ENCODE data around the gene TUBA3D.
"Not testable (repeated sequence)": the region's sequence is repeated elsewhere in the genome, so short reads cannot be mapped to it uniquely, and the experiment has no call there.

The TUBA3D gene

DNA sequence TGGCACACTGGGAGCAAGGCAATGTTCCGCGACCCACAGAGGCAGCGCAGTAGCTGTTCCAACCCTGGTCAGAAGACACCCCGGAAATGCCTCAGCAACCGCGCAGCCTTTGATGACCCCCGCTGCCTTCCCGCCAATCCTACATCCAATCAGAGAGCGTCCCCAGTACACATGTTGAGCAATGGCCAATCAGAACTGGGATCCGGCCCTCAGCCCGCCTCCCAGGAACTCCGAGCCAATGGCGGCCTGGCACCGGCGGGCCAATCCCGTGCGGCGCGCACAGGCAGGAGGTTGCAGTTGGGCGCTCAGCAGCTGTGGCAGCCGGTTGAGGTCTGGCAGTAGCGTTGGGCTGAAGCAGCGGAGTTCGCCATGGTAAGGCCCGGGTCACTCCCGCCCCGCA lies at the start of gene TUBA3D:
Gene TUBA3D (plus strand): TSS at position 289 of the 400 bp plus-strand sequence. CDS start 81 bp downstream, at position 370.
- DNase-seq: no peak

GRCh38 chr2:131426727-131427126 lies 49.2 kb upstream of the TUBA3D start:
- DNase-seq: no peak

DNA sequence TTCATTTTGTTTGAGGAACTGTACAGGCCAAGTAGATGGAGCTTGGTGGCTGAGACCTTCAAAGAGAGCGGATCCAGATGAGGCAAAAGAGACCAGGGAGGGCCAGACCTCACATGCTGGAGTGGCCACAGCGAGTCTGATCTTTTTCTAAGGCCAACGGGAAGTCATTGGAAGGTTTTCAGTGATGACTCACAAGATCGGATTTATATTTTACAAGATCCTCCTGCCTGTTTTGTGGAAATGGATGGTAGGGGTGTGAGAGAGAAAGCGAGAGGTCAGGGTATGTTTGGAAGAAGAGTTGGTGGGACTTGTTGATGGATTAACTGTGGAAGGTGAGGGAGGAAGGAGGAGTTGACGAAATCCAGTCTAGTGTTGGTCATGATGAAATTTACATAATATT lies 44.6 kb upstream of the TUBA3D start:
- DNase-seq: no peak

GRCh38 chr2:131440742-131441468 lies 35.0 kb upstream of the TUBA3D start:
- DNase-seq: not testable (repeated sequence)

DNA sequence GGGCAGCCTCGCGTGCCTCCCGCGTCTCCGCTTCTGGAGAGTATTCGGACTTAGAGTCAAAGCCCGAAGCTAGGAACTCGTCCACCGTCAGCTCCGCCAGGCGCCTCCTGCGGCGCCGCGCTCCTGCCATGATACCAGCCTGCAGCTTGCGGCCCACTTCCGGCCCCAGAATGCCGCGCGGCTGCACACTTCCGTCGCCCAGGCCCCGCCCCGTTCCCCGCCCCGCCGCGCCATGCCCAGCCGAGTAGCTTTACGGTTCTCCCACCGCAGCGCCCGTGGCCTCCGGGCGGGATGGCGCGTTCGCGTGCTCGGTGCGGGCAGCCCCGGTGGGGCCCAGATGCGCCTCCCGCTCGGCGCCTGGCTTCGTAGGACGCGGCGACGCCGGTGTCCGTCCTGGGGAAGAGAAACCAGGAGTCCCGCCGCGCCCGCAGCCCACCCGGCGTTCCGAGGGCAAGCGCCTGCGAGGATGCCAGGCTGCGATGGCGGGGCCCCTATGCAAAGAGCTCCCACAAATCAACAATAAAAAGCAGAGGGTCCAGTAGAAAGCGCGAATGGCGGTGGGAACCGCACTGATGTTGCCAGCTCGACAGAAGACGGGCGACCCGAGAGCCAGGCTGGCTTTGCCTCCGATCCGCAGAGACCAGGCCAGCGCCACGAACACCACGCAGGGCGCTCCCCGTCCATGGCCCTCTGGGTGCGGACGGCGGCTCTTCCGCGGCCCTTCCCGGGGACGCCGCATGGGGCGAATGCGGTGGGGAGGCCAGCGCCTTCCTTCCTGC lies 31.0 kb upstream of the TUBA3D start:
- not testable (repeated sequence) for DNase-seq

DNA sequence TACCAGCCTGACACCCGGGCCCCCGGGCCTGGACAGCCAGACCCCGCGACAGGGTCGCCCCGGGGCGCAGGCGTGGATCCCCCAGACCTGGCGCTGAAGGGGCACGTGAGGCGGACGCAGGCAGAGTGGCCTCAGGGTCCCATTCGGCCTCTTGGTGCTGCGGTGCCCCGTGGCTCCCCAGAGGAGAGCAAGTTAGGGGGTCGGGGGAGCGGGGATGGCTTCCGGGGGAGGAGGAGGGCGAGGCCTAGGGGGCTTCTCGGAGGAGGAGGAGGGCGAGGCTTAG lies 30.5 kb upstream of the TUBA3D start:
- DNase-seq: not testable (repeated sequence)

- DNase-seq: no peak
These were observed 30.0 kb upstream of the TUBA3D start for GRCh38 chr2:131445896-131446295.

- DNase-seq: not testable (repeated sequence)
These were observed 27.9 kb upstream of the TUBA3D start for GRCh38 chr2:131447981-131448380.

GRCh38 chr2:131451265-131451949 lies 24.5 kb upstream of the TUBA3D start:
- not testable (repeated sequence) for DNase-seq

DNA sequence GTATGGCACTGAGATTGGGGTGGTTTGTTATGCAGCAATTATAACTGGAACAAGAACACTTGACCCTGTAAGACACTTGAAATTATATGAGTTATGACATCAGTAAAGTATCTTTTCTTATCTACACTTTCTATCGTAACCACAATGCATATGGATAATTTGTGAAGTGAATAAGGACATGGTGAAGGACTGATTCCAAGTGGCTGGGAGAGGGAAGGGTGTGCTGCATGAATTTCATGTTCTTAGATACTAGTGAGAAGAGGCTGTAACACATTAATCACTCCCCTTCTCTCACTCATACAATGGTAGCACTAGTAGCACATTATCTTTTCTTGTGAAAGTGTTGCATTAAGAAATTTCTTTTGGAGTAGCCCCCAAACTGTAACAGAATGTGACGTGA lies 21.0 kb upstream of the TUBA3D start:
- not testable (repeated sequence) for DNase-seq

- DNase-seq: not testable (repeated sequence)
These were observed 8.2 kb upstream of the TUBA3D start for GRCh38 chr2:131467722-131468121.

- not testable (repeated sequence) for DNase-seq
These were observed 5.0 kb upstream of the TUBA3D start for GRCh38 chr2:131470944-131471343.

DNA sequence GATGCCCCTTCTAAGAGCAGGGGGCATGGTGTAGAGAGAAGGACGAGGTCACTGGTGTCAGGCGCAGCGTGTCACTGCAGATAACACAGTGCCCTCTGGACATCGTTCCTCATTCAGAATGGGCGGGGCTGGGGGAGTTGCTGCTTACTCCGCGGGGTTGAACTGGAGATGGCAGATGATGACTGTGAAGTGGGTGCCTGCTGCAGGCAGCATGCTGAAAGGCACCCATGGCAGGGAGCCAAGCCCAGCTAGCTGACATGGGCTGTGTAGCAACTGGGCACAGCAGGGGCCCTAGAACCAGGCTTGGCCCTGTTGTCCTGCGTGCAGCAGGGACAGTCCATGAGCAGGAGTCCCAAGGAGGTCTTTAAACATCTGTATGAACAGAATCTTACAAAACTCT lies 4.3 kb upstream of the TUBA3D start:
- DNase-seq: not testable (repeated sequence)

GRCh38 chr2:131473266-131473665 lies 2.7 kb upstream of the TUBA3D start:
- not testable (repeated sequence) for DNase-seq

DNA sequence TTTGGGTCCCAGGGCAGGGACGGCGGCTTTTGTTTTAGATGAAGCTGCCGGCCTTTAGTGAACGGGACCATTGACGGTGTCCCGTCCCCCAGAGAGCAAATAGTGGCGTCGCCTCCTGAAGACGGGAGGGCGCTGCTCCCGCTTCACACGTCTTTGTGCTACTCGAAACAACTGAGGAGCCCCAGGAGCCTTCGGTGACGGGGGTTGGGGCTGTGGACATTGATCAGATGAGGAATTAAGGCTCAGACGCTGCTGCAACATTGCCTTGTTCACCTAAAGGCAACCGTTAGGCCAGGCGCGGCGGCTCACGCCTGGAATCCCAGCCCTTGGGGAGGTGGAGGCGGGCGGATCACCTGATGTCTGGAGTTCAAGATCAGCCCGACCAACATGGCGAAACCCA lies 444 bp downstream of the TUBA3D start:
- not testable (repeated sequence) for DNase-seq

GRCh38 chr2:131477227-131477626 lies 1.3 kb downstream of the TUBA3D start:
- DNase-seq: not testable (repeated sequence)

DNA sequence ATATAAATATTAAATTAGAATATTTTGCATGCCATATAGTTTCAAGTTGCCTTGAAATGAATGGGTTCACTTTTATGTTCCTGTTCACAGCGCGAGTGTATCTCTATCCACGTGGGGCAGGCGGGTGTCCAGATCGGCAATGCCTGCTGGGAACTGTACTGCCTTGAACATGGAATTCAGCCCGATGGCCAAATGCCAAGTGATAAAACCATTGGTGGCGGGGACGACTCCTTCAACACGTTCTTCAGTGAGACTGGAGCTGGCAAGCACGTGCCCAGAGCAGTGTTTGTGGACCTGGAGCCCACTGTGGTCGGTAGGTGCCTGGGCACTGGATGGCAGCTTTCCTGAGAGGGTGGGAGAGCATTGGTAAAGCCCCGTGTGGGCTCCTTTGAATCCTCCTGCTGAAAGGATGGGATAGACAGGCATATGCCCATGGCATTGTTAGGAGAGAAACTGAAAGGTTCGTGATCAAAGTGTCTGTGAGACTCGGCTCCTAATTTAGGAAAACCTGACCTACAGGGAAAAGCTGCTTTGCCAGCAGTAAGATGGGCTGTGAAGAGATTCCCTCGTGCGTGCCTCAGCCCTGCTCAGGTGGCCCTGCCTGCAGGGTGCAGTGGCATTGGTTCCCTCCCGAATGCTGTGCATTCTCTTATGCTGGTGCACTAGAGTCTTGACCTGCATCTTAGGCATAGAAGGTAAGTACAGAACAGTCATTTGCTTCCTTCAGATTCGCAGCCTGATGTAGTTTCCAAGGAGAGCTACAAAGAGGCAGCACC lies 2.3 kb downstream of the TUBA3D start:
- DNase-seq: not testable (repeated sequence)

DNA sequence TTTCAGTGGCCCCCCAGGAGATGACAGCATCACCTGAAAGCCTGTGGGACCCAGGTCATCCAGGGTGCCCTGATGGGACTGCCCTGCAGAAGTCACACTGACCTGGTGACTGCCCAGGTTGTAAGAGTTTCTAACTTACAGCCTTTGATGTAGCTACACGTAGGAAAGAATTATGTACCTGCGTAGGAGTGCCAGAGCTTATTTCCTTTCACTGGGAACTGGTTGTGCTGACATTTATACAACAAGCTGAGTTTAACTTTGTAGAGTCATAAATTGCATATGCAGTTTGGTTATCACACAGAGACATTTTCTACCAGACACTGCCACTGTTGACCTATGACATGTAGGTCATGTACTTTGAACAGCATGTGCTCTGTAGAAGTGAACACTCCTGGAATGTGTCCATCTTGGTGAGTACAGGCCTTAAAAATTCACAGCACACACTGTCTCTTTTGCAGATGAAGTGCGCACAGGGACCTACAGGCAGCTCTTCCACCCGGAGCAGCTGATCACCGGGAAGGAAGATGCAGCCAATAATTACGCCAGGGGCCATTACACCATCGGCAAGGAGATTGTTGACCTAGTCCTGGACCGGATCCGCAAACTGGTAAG lies 3.0 kb downstream of the TUBA3D start:
- DNase-seq: not testable (repeated sequence)

DNA sequence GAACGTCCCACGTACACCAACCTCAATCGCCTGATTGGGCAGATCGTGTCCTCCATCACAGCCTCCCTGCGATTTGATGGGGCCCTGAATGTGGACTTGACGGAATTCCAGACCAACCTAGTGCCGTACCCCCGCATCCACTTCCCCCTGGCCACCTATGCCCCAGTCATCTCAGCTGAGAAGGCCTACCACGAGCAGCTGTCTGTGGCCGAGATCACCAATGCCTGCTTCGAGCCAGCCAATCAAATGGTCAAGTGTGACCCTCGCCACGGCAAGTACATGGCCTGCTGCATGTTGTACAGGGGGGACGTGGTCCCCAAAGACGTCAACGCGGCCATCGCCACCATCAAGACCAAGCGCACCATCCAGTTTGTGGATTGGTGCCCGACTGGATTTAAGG lies 4.4 kb downstream of the TUBA3D start:
- DNase-seq: not testable (repeated sequence)

GRCh38 chr2:131482506-131483155 lies 6.7 kb downstream of the TUBA3D start:
- not testable (repeated sequence) for DNase-seq

DNA sequence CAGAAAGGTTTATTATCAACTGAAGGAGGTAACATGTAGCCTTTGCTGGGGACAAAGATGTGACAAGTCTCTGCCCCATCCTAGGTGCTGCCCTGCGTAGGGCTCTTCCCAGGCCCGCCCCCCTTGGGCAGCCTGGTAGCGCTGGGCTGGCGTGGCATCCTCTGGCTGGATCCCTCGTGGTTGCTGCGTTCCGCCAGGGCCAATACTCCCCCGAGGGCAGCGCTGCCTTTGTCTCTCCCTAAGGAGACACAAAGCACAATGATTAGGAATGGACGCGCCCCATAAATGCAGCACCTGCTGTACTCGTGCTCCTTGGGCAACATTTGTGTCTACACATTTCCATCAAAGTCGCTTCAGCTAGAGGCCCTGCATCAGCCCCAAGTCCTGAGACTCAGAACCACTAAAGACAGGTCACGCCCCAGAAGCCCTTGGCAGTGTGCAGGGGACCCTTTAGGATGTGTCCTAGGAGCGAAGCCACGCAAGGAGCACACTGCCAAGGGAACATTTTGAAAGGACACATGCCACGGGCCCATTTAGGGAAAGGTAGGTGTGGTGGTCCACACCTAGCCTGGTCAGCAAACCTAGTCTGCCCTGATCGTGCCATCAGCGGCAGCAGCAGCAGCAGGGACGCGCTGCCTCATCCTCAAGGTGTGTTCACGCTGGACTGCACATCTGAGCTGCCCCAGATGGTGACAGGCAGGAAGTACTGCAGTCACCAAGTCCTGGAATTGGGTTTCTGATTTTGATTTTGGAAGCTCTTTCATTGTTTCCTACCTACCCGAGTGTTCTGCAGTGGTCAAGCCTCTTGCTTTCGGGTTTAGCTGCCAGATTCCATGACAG lies 8.3 kb downstream of the TUBA3D start:
- DNase-seq: not testable (repeated sequence)
